Measurements from ENCODE around the gene HPGDS.
A peak's percentile ranks its signal among the peaks of the same experiment; 100 is the strongest.

Gene HPGDS

DNA sequence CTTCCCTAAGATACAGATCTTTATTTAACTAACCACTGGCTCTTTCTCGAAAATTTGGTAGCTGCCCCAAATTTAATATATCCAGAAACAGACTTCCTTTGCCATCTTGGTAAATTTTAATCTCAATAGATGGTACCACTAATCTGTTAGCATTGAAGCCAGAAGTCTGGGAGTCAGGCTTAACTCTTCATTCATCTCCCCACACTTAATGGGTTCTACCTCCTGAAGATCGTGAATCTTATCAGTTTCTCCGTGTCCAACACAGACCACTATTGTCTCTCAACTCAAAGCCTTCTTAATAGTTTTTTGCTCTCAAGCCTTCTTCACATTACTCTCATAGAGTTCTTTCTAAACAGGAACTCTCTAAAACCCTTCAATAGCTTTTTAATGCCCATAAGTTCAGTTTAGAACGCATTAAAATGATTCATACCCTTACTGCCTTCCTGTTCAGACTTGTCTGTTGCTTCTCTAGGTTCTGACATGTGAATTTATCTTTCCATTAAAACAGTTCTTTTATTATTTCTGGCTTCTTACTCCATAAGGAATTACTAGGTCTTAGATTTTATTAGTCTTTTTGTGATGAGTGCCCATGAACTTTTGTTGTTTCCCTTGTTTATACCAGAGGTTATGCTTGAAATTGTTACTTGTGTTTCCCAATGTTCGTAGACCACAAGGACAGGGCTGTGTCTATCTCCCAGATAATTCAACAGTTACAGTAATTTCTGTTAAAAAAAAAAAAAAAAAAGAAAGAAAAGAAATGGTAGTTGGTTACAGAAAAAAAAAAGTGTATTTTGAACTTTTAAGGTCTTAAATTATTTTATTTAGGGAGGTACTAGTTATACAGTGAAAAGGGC lies 80.2 kb downstream of the HPGDS start:
- peak; percentile 71 for DNase-seq (ENCODE audit: low read depth)
- TF ChIP-seq, protein P1, sequence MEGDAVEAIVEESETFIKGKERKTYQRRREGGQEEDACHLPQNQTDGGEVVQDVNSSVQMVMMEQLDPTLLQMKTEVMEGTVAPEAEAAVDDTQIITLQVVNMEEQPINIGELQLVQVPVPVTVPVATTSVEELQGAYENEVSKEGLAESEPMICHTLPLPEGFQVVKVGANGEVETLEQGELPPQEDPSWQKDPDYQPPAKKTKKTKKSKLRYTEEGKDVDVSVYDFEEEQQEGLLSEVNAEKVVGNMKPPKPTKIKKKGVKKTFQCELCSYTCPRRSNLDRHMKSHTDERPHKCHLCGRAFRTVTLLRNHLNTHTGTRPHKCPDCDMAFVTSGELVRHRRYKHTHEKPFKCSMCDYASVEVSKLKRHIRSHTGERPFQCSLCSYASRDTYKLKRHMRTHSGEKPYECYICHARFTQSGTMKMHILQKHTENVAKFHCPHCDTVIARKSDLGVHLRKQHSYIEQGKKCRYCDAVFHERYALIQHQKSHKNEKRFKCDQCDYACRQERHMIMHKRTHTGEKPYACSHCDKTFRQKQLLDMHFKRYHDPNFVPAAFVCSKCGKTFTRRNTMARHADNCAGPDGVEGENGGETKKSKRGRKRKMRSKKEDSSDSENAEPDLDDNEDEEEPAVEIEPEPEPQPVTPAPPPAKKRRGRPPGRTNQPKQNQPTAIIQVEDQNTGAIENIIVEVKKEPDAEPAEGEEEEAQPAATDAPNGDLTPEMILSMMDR (IDR thresholded peaks at IDR 0.05; ENCODE audit: insufficient read depth, low read depth, low read length, missing control alignments): no peak
- peak overlapping the region; percentile 13 for H3K4me3 ChIP-seq (ENCODE audit: low read length)

DNA sequence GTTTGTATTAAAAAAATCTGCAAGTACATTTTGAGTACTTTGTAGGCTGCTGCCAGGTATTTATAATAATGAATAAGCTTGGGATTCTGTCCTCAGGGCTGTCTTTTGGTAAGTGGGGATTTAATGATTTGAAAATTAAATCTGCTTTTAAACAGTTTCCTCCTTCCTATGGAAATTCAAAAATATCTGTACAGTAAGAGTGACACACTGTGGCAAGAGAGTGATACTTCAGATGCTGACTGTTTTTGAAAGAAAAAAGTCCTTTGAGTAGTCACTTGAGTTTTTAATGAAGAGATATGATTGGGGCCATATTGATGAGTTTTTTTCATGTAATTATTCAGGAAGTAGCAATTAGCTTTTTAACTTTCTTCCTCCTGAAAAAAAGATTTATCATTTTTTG lies 85.8 kb downstream of the HPGDS start:
- no peak for DNase-seq (ENCODE audit: low read depth)
- H3K4me3 ChIP-seq (ENCODE audit: low read length): no peak overlapping the region
- TF ChIP-seq, protein P1 (IDR thresholded peaks at IDR 0.05; ENCODE audit: insufficient read depth, low read depth, low read length, missing control alignments): peak; percentile 18

DNA sequence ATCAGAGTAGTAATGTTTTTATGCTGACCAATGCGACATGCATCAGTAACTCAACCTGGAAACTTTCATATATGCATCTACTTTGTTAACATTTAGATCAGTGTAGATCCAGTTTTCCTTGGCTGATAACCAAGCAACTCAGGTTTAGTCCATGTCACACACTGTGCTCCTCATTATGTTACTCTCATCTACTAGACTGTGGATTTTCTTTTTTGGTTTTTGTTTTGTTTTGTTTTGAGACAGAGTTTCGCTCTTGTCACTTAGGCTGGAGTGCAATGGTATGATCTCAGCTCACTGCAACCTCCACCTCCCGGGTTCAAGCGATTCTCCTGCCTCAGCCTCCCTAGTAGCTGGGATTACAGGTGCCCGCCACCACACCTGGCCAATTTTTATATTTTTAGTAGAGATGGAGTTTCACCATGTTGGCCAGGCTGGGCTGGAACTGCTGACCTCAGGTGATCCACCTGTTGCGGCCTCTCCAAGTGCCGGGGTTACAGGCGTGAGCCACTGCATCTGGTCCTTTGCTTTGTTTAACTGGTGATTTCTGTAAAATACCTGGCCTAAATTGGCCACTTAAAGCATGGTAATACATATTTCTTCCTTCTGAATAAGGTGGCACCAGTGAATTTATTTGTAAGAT lies 86.4 kb downstream of the HPGDS start:
- TF ChIP-seq, protein P1 (IDR thresholded peaks at IDR 0.05; ENCODE audit: insufficient read depth, low read depth, low read length, missing control alignments): no peak

DNA sequence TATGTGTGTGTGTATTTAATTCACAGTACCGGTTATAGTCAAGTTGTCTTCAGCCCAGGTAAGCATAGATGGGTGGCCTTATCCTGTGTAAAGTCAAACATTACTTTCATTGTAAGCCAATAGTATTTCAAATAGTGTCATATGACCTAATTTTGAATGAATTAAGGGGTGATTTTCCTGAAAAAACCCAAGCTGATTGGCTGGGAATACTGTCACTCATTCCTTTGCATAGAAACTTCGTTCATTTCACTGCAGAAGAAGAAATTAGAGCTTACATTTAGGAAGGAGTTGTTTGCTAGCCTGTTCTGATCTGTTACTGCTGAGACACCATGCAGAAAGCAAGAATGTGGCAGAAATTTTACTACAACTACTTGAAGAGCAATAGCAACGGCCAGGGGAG lies 89.6 kb downstream of the HPGDS start:
- no peak overlapping the region for H3K4me3 ChIP-seq (ENCODE audit: low read length)
- DNase-seq (ENCODE audit: low read depth): peak; percentile 30
- TF ChIP-seq, protein P1 (IDR thresholded peaks at IDR 0.05; ENCODE audit: insufficient read depth, low read depth, low read length, missing control alignments): no peak

More for the DNA sequence above, 86.4 kb downstream of the HPGDS start:
- no peak for DNase-seq (ENCODE audit: low read depth)
- H3K4me3 ChIP-seq (ENCODE audit: low read length): no peak overlapping the region

DNA sequence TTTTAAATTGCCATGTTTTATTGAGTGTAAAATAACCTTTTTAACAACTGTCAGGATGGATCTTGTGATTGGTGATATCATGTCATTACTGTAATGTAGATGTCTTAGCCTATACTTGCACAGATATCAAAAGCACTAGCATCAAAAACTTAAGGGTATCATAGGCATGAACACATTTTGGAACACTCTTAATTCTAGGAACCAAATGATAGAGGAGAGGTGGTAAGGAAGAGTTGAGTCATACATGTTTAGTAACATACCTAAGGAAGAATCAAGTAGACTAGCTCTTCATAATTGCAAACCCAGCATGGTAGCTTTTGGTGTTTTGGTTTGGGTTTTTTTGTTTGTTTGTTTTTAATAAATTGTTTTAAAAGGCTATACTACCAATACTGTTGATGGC lies 91.5 kb downstream of the HPGDS start:
- TF ChIP-seq, protein P1 (IDR thresholded peaks at IDR 0.05; ENCODE audit: insufficient read depth, low read depth, low read length, missing control alignments): no peak
- no peak overlapping the region for H3K4me3 ChIP-seq (ENCODE audit: low read length)
- peak; percentile 21 for DNase-seq (ENCODE audit: low read depth)
